ENCODE results near the gene SERPIND1.

- TF ChIP-seq CTCF (IDR thresholded peaks at IDR 0.05; ENCODE audit: low read length) (no peak), EZH2 (optimal IDR thresholded peaks at IDR 0.05; ENCODE audit: low read depth, low read length) (no peak)
Measured at GRCh38 chr22:20748731-20749428, 25.0 kb upstream of the SERPIND1 start.
